GM19193 (cell line): Measurements from ENCODE around the gene TMEM139.

Experiments used
- POLR2A ChIP-seq: IDR thresholded peaks from 4 replicates; pipeline ENCODE4 v1.6.1; 2011; ENCODE audit not compliant: insufficient read depth, insufficient read length; ENCODE audit errors: extremely low read depth

Gene TMEM139

DNA sequence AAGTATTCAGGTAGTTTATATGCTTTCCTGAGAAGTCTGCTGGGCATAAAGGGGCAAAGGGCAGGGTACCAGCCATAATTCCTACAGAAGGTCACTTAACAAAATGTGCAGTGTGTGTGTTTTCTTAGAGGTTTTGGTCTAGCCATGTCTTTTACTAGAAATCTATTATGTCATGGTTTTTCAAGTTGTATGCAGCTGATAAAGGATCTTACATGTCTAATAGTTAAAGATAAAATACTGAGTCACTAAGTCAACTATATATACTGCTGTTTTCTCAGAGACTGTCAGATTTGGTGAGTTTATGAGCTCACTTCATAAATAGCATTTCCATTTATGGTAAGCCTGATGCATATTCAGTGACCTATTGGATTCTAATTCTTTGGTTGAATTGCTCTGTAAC is 11.1 kb downstream of the TMEM139 start:
- no peak for TF ChIP-seq POLR2A

DNA sequence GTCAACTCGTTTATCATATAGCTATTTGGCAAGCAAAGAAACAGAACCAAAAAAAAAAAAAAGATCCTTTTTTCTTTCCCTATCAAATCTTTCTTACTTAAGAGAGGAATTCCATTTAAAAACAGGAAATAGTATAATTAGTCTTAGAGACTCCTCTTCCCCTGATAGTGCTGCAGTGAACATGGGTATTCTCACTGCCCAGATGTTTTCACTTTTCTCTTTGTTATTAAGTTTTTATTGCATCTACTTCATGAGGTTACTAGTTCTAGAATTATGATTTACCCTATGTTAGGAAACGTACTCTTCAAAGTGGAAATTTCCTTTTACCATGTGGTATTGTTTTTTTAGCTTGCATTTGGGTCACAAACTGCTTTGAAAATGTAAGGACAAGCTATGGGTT is 11.9 kb downstream of the TMEM139 start:
- no peak for TF ChIP-seq POLR2A

DNA sequence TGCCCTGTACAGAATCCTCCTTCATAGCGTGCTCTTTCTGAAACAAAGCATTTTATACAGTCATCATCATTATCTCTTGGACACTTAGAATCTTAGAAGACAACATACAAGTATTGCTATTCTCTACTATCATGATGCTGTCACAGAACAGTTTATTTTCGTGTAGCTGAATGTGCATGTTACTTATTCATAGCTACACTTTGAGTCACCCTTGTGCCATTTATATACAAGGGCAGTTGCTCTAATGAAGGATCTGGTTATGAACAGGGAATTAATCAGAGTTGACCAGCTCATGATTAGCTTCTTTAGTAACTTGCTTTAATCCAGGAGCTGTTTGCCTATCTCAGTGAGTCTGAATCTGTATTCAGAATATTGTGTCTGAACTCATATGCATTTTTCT is 14.6 kb downstream of the TMEM139 start:
- no peak for TF ChIP-seq POLR2A

DNA sequence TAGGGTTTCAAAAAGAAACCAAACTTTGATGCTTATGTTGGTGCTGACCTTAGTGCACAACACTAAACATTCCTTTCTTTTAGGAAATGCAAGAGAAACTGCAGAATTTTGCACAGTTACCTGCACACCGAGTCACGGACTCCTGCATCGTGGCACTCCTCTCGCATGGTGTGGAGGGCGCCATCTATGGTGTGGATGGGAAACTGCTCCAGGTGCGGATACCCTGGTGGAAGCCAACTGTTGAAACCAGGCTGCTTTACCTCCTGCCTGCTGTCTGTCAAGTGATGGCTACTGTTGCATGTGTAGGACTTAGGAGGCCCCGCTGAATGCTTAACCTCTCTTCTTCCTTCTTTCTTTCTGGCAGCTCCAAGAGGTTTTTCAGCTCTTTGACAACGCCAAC is 15.1 kb downstream of the TMEM139 start:
- no peak for TF ChIP-seq POLR2A

DNA sequence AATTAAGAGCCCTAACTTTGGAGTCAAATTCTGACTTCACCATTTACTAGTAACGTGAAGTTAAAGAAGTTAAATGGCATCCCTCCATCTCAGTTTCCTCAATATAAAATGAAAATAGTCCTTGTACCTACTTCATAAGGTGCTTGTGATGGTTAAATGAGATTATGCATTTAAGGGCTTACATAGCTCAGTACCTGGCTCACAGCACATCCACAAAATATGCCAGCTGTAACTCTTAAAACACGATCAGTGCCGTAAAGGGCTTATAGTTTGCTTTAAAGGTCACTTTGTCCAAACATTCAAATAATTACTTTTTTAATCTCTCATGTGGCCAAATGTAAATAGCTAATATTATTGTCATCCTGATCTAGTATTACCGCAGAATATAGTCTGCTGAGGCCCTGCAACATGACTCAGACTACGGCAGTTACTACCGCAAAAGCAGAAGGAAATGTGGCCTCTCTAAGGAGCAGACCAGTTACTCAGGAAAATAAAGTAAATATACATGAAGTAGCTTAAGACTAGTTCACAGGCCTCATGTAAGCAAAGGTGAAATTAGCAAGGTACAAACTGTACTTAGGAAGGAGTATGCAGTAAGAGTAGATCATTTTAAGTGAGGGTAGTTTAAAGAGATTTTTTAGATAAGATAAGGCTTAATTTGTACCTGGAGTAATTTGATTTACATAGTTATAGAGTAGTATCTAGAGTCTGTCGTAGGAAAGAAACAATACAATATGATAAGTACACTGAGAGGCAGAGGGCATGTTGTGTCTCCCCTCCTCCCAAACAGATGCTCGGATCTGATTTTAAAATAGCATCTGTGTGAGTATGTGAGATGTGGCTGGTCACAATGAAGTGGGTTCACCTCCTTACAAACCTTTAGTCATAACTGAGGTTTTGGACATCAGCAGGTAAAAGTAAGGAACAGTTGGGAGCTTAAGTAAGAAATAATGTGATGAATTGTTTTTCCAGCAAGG is 16.5 kb downstream of the TMEM139 start:
- no peak for TF ChIP-seq POLR2A

DNA sequence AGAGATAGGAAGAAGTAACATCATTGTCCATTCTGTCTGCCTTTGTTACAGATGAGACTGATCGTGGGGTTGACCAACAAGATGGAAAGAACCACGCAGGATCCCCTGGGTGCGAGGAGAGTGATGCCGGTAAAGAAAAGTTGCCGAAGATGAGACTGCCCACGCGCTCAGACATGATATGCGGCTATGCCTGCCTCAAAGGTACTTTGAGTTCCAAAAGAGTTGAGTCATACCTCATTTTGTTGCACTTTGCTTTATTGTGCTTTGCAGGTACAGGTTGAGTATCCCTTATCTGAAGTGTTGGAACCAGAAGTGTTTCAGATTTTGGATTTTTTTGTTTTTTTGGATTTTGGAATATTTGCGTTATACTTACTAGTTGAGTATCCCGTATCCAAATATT is 19.0 kb downstream of the TMEM139 start:
- TF ChIP-seq POLR2A = no peak

DNA sequence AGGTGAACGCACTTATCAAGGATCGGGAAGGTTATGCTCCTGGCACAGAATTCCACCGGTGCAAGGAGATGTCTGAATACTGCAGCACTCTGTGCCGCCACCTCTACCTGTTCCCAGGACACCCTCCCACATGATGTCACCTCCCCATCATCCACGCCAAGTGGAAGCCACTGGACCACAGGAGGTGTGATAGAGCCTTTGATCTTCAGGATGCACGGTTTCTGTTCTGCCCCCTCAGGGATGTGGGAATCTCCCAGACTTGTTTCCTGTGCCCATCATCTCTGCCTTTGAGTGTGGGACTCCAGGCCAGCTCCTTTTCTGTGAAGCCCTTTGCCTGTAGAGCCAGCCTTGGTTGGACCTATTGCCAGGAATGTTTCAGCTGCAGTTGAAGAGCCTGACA is 20.2 kb downstream of the TMEM139 start:
- TF ChIP-seq POLR2A = no peak

DNA sequence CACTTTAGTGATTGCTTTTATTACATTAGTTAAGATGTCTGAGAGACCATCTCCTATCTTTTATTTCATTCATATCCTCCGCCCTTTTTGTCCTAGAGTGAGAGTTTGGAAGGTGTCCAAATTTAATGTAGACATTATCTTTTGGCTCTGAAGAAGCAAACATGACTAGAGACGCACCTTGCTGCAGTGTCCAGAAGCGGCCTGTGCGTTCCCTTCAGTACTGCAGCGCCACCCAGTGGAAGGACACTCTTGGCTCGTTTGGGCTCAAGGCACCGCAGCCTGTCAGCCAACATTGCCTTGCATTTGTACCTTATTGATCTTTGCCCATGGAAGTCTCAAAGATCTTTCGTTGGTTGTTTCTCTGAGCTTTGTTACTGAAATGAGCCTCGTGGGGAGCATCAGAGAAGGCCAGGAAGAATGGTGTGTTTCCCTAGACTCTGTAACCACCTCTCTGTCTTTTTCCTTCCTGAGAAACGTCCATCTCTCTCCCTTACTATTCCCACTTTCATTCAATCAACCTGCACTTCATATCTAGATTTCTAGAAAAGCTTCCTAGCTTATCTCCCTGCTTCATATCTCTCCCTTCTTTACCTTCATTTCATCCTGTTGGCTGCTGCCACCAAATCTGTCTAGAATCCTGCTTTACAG is 20.8 kb downstream of the TMEM139 start:
- TF ChIP-seq POLR2A = no peak

DNA sequence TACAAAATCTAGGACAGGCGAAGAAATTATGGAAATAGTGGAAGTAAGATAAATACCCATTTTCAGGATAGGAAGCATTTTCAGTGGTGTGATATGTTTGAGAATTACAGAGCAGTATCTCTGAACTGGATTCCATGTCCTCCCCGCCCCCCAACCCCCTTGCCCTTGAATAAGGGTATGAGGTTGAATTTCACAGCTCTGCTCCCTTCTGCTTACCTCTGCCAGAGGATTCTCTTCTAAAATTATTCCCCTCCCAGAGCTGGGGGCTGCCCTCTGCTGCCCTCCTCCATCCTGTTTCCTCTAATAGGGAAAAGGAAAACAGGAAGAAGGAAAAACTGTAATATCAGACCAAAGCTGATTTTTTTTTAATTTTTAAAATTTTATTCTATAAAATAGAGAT is 23.9 kb downstream of the TMEM139 start:
- TF ChIP-seq POLR2A = no peak

DNA sequence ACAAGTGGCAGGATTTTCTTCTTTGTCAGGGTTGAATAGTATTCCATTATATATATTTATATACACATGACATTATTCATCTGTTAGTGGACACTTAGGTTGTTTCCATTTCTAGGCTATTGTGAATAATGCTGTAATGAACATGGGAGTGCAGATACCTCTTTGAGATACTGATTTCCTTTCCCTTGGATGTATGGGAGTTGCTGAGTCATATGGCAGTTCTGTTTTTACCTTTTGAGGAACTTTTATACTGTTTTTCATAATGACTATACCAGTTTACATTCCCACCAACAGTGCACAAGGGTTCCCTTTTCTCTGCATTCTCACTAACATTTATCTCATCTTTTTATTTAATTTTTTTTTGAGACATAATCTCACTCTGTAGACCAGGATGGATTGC is 29.4 kb downstream of the TMEM139 start:
- no peak for TF ChIP-seq POLR2A

DNA sequence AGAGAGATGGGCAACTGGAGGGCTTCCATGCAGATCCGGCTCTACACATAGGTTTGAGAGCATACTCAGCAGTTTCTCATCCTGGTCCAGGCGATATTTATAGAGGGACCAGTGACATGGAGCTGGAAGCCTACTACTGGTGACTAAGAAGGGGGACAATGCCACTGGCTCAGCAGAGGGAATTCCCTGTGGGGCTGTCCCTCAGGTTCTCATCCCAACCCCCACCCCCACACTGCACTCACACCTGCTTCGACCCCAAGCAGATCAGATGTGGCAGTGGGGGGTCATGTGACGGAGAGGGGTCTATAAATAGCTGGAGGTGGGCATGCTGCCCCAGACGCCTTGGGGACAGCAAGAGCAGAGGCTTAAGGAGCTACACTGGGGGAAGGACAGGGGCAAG is 31.0 kb downstream of the TMEM139 start, which contains the start of gene CLCN1:
Gene CLCN1 (plus strand): TSS at position 336 of the 400 bp plus-strand sequence. CDS start 102 bp downstream, outside the sequence.
- no peak for TF ChIP-seq POLR2A

DNA sequence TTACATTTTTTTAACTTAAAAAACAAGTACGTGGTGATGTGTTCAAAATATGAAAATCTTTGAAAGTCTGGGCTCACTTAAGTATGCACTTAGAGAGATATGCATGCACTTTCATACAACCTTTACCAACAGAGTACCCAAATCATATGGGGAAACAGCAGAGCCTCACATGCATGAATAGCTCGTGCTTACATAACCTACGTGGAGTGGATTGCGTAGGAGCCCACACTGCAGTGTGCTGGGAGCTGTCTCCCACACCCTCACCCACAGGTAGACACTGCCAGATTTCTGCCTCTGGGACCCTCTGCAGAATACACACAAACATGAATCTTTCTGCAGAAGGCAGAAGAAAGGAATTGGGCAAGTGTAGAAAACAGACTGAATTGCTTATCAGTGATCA is 31.7 kb downstream of the TMEM139 start:
- no peak for TF ChIP-seq POLR2A

DNA sequence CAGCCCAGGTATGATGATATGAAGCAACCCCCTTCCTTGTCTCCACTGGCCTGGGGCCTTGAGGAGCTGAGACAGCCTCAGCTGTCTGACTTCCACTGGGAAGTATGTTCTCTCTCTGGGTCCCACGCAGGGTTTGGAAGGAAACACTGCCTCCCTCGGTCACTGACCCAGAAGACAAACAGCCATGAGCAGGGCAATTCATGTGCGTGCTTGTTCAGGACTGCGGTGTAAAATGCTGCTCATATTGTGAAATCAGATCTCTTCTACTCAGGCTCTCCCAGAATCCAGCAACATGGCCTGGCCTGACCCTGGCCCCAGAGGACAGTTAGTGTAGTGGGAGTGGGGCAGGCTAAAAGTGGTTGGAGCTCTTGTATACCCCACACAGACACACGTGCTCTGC is 33.9 kb downstream of the TMEM139 start:
- no peak for TF ChIP-seq POLR2A

DNA sequence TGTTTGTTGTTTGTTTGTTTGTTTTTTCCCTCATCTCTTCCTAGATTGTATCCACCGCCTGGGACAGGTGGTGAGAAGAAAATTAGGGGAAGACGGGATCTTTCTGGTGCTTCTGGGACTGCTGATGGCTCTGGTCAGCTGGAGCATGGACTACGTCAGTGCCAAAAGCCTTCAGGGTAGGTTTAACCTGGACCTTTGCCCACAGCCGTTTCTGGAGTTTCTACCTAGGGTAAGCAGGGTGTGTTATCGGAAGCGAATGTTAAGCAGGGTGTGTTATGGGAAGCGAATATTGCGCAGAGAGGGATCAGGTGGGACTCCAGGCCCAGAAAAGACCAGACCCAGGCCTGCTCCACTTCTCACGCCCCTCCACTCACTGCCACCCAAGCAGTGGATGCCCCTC is 35.9 kb downstream of the TMEM139 start:
- TF ChIP-seq POLR2A = no peak

DNA sequence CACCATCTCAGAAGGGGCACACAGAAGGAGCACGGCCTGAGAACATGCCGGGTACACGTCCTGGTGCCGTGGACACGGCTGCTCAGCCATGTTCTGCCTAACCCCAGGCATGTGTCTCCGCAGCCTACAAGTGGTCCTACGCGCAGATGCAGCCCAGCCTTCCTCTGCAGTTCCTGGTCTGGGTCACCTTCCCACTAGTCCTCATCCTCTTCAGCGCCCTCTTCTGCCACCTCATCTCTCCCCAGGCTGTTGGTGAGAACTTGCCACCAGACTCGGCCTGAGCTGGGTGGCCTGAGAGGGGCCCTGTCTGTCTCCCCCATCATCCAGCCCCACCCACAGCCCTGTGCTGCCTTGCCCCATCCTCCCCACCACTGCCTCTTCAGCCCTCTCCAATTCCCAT is 36.5 kb downstream of the TMEM139 start:
- TF ChIP-seq POLR2A = no peak

DNA sequence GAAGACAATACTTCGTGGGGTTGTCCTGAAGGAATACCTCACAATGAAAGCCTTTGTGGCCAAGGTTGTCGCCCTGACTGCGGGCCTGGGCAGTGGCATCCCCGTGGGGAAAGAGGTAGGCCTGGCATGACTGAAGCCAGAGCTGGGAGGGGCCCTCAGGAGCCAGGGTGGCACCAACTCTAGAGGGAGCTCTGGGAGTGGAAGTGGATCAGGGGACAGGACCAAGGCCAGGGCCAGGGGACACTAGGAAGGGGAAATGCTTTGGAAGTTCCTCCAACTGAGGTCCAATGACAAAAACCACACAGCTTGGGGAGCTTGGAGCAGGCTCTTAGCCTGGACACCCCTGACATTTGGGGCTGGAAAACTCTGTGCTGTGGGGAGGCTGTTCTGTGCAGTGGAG is 37.0 kb downstream of the TMEM139 start:
- no peak for TF ChIP-seq POLR2A
